Kidney (tissue), 14 donors: Measurements from ENCODE around the gene NRG2. TPM values are rescaled to one million over a fixed set of nuclear protein-coding genes. Genes with fewer than 3 reads are reported as not detected.

Experiments used
- DNase-seq, 5 donors: peaks; one replicate each; pipeline ENCODE4 v3.0.0-alpha.2; 2013 to 2020
- FAIRE-seq: peaks from 2 replicates; lab custom pipeline; 2012; peaks lifted over from hg19 to GRCh38; lab: Jason Lieb, UNC
- H3K27ac ChIP-seq, 2 donors: one replicate each; pipeline ENCODE4 v1.7.0; 2013; ENCODE audit warnings: low read depth in 2 of 2, low read length in 2 of 2, inconsistent platforms in 1 of 2
- H3K27me3 ChIP-seq: one replicate; pipeline ENCODE4 v1.7.1; 2013; ENCODE audit warnings: low read length, inconsistent platforms; ENCODE audit not compliant: control insufficient read depth, insufficient read depth
- H3K36me3 ChIP-seq, 3 donors: one replicate each; pipeline versions ENCODE4 v1.7.0 to v1.7.1; 2013; ENCODE audit warnings: low read length in 3 of 3, control low read depth in 1 of 3, inconsistent platforms in 1 of 3; ENCODE audit not compliant: insufficient read depth in 3 of 3, control insufficient read depth in 2 of 3
- H3K4me1 ChIP-seq, 3 donors: one replicate each; pipeline versions ENCODE4 v1.7.0 to v1.7.1; 2013; ENCODE audit warnings: low read length in 3 of 3, inconsistent platforms in 1 of 3, low read depth in 1 of 3; ENCODE audit not compliant: control insufficient read depth in 2 of 3, insufficient read depth in 2 of 3
- H3K4me3 ChIP-seq, 3 donors: one replicate each; pipeline versions ENCODE4 v1.7.0 to v1.8.1; 2013; ENCODE audit warnings: low read length in 3 of 3, control low read depth in 1 of 3, inconsistent platforms in 1 of 3
- H3K9ac ChIP-seq, 3 donors: one replicate each; pipeline versions ENCODE4 v1.7.0 to v1.7.1; 2013; ENCODE audit warnings: low read length in 3 of 3, control low read depth in 1 of 3, inconsistent platforms in 1 of 3
- H3K9me3 ChIP-seq, 3 donors: one replicate each; pipeline versions ENCODE4 v1.7.0 to v1.7.1; 2013; ENCODE audit warnings: low read length in 3 of 3, control low read depth in 1 of 3, inconsistent platforms in 1 of 3; ENCODE audit not compliant: control insufficient read depth in 2 of 3, insufficient read depth in 1 of 3
- intact Hi-C: fragments of 100-400 bp; cut with DNase I; formaldehyde crosslinking; loops from one replicate; pipeline ENCODE4 v1.11.1; 2022
- polyA plus RNA-seq: library from polyadenylated mRNA; stranded (reverse); fragments of 350-450 nt; fragmentation: Illumina TruSeq; extraction: RNeasy Lipid Tissue Mini Kit (QIAGEN cat#74804); gene quantifications from one replicate; pipeline ENCODE4 v1.2.3, GENCODE V29; 2014; ENCODE audit warnings: low read depth, low replicate concordance; ENCODE audit not compliant: insufficient read depth
- total RNA-seq: library from RNA; stranded (reverse); fragmentation: NEBNext Ultra II Directional; extraction: Animal tissue kit (Norgen Biotek cat#: 25700); gene quantifications from one replicate; pipeline ENCODE4 v1.2.1, GENCODE V29; 2021
- TF ChIP-seq, protein P1 (sequence below): IDR thresholded peaks from 3 replicates; pipeline ENCODE4 v1.5.1; 2012; ENCODE audit warnings: mild to moderate bottlenecking, moderate library complexity, borderline replicate concordance; ENCODE audit not compliant: insufficient read depth; ENCODE audit errors: extremely low read depth
- donor health status: control.
- donor health status: control.
- donor health status: control.
- donor health status: control.
- donor health status: control.
- donor health status: DM: yes; HTN: yes; CAD: no.
- donor health status: Normal renal cell carcinoma (clear cell type).

The NRG2 gene
- total and polyA plus RNA-seq, 2 donors from 2014 or later, result 1.9 to 4.6 TPM

DNA sequence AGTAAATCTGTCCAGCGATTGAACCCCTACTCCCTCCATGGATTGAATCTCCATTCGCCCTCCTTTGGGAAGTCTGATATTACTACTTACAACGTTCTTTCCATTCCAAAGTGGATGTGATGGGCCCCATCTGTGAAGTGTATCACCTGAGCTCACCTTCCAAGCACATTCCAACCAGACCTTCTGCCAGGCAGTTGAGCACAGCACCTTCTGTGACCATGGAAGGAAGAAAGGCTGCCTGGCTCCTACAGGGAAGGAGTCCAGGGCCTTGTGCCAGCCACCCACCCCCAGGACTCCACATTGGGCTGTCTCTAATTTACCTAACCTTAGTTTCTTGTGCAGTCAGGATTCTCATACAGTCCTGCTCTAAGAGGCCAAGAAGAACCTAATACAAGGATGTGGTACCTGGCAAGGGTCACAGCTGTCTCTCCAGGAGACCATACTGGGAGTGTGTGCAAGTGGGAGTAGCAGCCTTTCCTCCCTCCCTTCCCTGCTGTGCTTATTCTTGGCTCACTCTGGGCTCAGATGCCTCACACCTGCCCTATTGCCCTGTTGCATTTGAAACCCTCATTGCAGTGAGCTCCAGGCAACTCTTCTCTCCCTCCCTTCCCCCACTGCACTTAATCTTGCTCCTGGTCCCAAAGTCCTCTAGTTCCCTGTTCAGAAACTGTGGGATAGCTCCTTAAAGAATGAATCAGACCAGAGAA is 116.1 kb downstream of the NRG2 start:
- no peak for DNase-seq
- no peak for FAIRE-seq
- H3K9me3 ChIP-seq, result no peaks in the 10 kb centered on the region

DNA sequence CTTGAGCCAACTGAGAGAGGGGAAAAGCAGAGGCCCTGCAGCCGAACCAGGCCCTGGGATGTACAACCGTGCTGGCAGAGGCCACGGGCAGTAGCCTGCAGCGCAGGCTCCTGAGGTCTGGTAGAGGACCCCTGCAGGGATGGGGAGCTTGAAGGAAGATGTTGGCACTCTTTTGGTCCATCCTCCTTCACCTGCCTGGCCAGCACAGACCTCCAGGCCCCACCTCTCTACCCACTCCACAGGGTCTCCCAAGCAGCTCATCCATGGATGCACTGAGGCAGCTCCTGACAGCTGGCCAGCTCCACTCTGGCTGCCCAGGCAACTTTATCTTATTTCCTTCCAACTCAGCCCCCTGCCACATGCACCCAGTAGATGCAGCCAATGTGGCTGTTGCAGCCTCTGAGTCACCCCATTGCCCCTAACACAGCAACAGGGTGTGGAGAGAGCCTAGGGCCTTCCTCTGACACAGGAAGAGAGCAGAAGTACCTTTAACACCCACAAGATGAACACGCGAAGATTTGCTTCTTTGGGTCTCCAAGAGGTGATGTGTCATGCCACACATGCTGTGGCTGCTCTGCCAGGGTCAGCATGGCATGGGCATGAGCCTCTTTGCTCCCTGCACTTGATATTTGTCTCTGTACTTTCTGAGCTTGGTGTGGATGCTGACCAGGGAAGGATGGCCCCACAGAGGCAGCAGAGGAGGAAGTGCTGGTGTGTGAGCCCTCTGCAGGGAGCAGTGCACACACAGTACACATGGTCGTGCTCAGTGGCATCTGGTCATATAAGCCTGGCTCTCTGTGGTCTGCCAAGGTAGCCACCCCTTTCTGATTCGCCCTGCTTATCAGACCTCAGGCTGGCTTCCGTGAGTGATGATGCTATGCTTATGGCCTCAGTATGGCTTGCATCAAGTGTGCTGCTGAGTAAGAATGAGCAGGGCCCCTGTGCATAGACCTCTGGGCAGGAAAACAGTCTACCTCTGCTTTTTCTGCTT is 117.2 kb downstream of the NRG2 start:
- Histone ChIP-seq H3K9me3 (no peaks in the 10 kb centered on the region), H3K36me3 (no peaks in the 10 kb centered on the region), H3K27me3 (no peaks in the 10 kb centered on the region), H3K27ac (no peak overlapping the region), H3K4me3 (no peak overlapping the region), H3K9ac (no peak overlapping the region), H3K4me1 (no peaks in the 10 kb centered on the region)
- DNase-seq, result no peak
- intact Hi-C loops, result no loop called here
- FAIRE-seq, result no peak
- TF ChIP-seq, protein P1, sequence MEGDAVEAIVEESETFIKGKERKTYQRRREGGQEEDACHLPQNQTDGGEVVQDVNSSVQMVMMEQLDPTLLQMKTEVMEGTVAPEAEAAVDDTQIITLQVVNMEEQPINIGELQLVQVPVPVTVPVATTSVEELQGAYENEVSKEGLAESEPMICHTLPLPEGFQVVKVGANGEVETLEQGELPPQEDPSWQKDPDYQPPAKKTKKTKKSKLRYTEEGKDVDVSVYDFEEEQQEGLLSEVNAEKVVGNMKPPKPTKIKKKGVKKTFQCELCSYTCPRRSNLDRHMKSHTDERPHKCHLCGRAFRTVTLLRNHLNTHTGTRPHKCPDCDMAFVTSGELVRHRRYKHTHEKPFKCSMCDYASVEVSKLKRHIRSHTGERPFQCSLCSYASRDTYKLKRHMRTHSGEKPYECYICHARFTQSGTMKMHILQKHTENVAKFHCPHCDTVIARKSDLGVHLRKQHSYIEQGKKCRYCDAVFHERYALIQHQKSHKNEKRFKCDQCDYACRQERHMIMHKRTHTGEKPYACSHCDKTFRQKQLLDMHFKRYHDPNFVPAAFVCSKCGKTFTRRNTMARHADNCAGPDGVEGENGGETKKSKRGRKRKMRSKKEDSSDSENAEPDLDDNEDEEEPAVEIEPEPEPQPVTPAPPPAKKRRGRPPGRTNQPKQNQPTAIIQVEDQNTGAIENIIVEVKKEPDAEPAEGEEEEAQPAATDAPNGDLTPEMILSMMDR, result no peak

More for the DNA sequence above, 116.1 kb downstream of the NRG2 start:
- no peaks in the 10 kb centered on the region for H3K4me1 ChIP-seq
- no peak overlapping the region for H3K4me3 ChIP-seq
- H3K27me3 ChIP-seq, result no peaks in the 10 kb centered on the region
- TF ChIP-seq, protein P1, result no peak
- H3K27ac ChIP-seq, result no peak overlapping the region
- intact Hi-C loops, result no loop called here
- H3K9ac ChIP-seq, result no peak overlapping the region
- H3K36me3 ChIP-seq, result no peaks in the 10 kb centered on the region

DNA sequence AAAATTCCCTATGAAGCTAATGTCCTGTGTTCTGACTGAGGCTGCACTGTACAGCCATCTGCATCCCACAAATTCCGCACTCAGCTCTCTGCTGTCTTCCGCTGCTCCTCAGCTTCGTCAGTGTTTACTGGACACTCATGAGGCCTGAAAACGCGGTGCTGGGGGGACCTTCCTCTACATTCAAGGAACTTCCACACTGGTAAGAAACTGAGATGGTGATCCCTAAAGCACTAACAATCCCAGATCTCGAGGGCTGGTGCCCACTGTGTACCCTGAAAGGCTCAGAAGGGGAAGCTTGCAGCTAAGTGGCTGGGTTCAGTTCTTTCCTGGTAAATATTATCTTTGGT is 117.9 kb downstream of the NRG2 start:
- no peaks in the 10 kb centered on the region for H3K36me3 ChIP-seq
- H3K9ac ChIP-seq, result no peak overlapping the region
- no peaks in the 10 kb centered on the region for H3K9me3 ChIP-seq
- DNase-seq (no peak), FAIRE-seq (no peak)
- TF ChIP-seq, protein P1, result no peak
- H3K4me3 ChIP-seq, result no peak overlapping the region
- no peaks in the 10 kb centered on the region for H3K27me3 ChIP-seq
- intact Hi-C loops, result no loop called here
- H3K27ac ChIP-seq, result no peak overlapping the region
- no peaks in the 10 kb centered on the region for H3K4me1 ChIP-seq
